Activated CD4-positive, alpha-beta T cell treated with anti-CD3 and anti-CD28 coated beads, Interleukin-2, Interleukin-6, amounts not matched to agents 100 ng/mL and 50 ng/mL, durations not matched to agents 16 hours and 8 hours (primary cell): Measurements from ENCODE around the gene PCDHGB3.
A peak's percentile ranks its signal among the peaks of the same experiment; 100 is the strongest.
"Not testable (repeated sequence)": the region's sequence is repeated elsewhere in the genome, so short reads cannot be mapped to it uniquely, and the experiment has no call there.

Experiments used
- DNase-seq: peaks from one replicate; pipeline ENCODE4 v3.0.0-alpha.2; 2020

The PCDHGB3 gene

DNA sequence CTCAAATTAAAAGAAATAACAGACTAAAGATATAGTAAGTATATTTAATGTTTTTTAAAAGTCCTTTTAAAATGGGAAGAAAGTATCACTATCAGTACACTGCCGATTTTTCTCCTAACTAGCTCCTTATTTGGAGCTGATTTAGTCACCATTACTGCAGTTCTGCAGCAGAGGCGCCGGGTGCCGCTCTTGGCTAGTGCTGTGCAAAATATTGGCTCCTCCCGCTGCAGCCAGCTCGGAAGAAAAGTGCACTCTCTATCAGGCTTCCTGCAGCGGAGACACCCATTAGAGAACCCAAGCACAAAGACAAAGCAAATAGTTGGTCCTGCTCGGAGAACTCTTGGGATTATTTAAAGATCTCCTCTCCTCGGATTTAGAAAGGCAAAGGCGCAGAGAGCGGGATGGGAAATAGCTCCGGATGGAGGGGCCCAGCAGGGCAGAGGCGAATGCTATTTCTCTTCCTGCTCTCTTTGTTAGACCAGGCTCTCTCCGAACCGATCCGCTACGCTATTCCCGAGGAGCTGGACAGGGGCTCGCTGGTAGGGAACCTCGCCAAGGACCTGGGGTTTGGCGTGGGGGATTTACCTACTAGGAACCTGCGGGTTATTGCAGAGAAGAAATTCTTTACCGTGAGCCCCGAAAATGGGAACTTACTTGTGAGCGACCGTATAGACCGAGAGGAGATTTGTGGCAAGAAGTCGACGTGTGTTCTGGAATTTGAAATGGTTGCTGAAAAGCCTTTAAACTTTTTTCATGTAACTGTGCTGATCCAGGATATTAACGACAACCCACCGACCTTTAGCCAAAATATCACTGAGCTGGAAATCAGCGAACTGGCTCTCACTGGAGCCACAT is at the start of gene PCDHGB3:
Gene PCDHGB3, plus strand, starts transcription at position 249 of the 855 bp plus-strand sequence. Its CDS starts 153 bp downstream, at position 402.
- DNase-seq: peak; percentile 47

DNA sequence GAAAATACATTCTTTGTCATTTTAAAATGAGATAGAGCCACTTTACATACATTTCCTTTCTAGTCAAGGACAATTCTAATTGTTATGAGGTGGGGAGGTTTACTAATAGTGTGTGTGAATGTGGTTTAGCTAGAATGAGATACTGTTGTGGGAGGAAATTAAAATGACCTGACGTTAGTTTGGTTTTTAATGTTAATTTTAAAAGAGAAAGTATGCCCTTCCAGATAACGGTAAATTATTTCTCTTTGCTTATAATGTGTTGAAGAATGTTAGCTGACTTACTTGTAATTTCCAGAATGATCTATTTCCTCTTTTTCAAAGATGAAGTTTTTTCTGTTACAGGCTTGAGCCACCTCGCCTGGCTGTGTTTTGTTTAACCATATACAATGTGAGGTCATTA is 47.8 kb upstream of the PCDHGB3 start:
- no peak for DNase-seq

DNA sequence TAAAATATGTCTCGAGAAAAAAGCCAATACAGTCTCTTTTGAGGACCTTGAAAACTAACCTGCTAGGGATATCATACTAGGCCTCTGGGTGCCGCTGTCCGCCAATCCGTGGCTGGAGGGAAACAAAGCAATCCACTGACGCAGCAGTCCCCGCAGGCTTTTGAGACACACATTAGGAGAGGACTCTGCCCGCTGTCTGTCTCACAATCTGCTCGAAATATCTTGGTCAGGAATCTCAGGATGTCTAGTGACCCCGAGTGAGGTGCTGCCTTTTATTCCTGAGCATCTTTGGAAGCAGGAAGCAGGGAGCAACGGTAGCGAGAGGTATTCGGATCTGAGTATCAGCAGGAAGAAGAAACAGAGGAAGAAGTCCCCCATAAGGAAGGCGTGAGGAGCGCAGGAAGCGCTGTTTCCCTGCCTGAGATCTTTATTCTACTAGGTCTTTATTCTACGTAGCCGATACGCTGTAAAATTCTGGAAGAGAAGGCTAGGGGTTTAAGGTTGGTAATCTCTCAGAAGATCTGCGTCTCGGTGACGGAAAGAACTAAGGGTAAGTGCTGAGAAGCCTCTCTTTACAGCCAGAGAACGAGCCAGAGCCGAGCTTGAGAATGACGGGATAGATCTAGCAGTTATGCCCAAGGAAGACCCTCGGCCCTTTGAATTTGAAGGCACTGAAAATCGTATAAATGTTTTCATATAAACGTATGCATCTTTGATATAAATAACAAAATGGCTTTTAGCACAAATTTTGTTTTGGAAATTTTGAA is 43.8 kb upstream of the PCDHGB3 start:
- peak; percentile 62 for DNase-seq

DNA sequence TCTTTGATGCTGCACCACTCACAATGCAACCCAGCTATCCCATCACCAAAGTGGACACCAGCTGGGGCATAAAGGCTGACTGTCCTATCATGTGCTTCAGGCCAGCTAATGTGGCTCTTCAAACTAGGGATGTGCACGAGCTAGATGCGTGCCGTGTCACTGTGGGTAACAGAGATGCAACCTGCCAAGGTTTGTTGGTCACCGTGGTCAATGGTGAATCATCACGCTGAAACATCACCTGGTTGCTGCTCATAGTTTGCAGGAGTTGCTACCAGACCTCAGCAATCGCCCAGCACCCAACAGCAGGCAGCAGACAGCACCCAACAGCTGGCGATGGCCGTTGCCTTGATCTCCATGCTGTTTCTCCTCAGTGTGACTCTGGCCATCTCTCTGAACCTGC is 41.8 kb upstream of the PCDHGB3 start:
- no peak for DNase-seq

DNA sequence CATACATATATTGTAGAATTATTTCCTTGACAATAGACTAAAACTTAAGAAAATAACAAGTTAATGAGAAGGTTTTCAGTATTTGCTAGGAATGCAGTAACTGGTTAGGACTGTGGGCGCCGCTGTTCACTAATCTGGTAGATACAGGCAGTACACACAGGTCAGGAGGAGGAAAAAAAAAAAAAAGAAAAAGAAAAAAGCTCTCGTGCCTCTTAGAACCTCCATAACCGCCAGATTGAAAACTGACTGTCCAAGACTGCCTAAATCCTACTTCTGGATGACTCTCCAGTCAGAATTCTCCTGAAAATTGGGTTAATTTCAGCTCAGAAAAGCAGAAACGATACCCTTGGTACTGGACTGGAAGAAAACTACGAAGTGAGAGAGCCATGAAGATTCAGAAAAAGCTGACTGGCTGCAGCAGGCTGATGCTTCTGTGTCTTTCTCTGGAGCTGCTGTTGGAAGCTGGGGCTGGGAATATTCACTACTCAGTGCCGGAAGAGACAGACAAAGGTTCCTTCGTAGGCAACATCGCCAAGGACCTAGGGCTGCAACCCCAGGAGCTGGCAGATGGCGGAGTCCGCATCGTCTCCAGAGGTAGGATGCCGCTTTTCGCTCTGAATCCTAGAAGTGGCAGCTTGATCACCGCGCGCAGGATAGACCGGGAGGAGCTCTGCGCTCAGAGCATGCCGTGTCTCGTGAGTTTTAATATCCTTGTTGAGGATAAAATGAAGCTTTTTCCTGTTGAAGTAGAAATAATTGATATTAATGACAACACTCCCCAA is 39.6 kb upstream of the PCDHGB3 start, which contains the start of gene PCDHGA1:
Gene PCDHGA1, plus strand, starts transcription at position 216 of the 782 bp plus-strand sequence.
- DNase-seq: peak; percentile 20

DNA sequence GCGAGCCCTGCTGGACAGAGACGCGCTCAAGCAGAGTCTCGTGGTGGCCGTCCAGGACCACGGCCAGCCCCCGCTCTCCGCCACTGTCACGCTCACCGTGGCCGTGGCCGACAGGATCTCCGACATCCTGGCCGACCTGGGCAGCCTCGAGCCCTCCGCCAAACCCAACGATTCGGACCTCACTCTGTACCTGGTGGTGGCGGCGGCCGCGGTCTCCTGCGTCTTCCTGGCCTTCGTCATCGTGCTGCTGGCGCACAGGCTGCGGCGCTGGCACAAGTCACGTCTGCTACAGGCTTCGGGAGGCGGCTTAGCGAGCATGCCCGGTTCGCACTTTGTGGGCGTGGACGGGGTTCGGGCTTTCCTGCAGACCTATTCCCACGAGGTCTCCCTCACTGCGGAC is 37.5 kb upstream of the PCDHGB3 start:
- not testable (repeated sequence) for DNase-seq

DNA sequence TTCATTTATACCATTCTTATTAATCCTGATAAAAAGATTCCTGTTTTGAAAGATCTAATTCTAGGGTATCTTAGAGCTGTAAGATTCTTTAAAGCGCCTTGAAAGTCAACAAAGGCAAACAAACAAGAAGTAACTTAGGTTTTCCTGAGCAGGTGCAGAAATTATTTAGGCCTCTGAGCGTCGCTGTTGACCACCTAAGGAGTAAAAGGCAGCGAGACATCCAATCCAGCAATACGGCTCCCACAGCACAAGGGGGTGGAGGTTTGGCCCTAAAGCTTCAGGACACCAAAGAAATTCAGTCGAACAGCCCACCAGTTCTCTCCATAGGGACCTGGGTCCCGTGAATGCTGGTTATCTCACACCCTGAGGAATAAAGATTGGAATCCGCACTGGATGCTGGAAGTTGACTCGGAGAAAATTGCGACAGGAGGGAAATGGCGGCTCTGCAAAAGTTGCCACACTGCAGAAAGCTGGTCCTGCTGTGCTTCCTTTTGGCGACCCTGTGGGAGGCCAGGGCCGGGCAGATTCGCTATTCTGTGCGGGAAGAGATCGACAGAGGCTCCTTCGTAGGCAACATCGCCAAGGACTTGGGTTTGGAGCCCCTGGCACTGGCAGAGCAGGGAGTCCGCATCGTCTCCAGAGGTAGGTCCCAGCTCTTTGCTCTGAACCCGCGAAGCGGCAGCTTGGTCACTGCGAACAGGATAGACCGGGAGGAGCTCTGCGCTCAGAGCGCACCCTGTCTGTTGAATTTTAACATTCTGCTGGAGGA is 31.3 kb upstream of the PCDHGB3 start, which contains the start of gene PCDHGA2:
Gene PCDHGA2, plus strand, starts transcription at position 223 of the 769 bp plus-strand sequence.
- peak; percentile 9 for DNase-seq

DNA sequence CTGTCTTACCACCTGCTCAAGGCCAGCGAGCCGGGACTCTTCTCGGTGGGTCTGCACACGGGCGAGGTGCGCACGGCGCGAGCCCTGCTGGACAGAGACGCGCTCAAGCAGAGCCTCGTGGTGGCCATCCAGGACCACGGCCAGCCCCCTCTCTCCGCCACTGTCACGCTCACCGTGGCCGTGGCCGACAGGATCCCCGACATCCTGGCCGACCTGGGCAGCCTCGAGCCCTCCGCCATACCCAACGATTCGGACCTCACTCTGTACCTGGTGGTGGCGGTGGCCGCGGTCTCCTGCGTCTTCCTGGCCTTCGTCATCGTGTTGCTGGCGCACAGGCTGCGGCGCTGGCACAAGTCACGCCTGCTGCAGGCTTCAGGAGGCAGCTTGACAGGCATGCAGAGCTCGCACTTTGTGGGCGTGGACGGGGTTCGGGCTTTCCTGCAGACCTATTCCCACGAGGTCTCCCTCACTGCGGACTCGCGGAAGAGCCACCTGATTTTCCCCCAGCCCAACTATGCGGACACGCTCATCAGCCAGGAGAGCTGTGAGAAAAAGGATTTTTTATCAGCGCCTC is 29.2 kb upstream of the PCDHGB3 start:
- not testable (repeated sequence) for DNase-seq

DNA sequence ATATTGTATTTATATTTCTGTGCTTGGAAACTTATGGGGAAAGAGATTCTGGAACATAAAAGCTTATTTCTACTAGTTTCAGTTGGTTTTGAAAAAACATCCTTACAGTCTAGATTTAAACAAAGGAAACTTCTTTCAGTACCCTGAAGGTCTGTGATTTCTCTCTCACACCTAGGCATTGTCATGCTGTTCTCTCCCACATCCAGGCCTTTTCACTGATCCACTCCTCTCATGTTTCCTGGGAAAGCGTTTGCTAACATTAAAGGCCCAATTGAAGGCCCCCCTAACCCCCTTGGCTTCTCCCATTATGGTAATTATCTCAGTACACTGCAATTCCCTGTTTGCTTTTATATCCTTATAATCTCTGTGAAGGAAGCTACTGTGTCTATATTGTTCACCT is 27.3 kb upstream of the PCDHGB3 start:
- no peak for DNase-seq

DNA sequence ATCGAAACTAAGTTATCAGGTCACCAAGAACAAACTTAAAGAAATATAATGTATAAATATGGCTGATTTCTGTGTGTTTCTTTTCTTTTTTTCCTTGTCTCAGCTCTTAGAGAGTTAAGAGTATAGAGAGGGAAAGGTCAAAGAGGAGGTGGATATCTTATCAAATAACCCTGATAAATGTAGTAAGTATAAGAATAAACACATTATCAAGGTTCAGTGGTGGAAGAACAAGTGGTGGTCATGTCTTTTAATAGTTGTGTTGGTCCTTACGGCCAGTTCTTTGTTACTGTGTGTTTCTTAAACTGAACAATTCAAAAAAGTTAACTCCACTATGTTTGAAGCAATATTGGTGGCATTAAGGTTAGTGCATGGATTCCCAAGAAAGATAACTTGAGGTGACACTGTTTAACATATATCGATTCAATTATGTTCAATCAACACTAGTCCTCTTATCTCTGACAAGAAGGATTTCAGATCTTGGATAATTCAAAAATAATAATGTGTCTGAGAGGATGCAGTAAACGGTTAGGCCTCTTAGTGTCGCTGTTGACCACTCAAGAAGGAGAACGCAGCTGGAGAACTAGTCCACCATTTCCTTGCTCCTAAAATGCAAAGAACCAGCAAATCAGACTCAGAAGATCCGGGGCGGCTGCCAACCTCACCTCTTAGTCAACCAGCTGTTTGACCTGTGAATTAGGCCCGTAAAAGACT is 26.6 kb upstream of the PCDHGB3 start, which contains the start of gene PCDHGA3:
Gene PCDHGA3, plus strand, starts transcription at position 588 of the 711 bp plus-strand sequence. CDS start 205 bp downstream, outside the sequence.
- DNase-seq: peak; percentile 30

DNA sequence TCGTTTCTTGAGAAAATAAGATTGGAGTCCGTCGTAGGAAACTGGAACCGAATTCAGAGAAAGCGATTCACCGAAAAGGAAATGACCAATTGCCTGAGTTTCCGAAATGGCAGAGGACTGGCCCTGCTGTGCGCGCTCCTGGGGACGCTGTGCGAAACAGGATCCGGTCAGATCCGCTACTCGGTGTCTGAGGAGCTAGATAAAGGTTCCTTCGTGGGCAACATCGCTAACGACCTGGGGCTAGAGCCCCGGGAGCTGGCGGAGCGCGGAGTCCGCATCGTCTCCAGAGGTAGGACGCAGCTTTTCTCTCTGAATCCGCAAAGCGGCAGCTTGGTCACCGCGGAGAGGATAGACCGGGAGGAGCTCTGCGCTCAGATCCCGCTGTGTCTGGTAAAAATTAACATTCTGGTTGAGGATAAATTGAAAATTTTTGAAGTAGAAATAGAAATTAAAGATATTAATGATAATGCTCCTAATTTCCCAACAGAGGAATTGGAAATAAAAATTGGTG is 26.0 kb upstream of the PCDHGB3 start:
- DNase-seq: no peak

DNA sequence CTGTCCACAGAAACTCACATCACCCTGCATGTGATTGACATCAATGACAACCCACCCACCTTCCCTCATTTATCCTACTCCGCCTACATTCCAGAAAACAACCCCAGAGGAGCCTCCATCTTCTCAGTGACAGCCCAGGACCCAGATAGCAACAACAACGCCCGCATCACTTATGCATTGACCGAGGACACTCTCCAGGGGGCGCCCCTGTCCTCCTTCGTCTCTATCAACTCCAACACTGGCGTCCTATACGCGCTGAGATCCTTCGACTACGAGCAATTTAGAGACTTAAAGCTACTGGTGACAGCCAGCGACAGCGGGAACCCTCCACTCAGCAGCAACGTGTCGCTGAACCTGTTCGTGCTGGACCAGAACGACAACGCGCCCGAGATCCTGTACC is 24.7 kb upstream of the PCDHGB3 start:
- DNase-seq: no peak

DNA sequence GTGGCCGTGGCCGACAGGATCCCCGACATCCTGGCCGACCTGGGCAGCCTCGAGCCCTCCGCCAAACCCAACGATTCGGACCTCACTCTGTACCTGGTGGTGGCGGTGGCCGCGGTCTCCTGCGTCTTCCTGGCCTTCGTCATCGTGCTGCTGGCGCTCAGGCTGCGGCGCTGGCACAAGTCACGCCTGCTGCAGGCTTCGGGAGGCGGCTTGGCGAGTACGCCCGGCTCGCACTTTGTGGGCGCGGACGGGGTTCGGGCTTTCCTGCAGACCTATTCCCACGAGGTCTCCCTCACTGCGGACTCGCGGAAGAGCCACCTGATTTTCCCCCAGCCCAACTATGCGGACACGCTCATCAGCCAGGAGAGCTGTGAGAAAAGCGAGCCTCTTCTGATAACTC is 24.0 kb upstream of the PCDHGB3 start:
- DNase-seq: not testable (repeated sequence)

DNA sequence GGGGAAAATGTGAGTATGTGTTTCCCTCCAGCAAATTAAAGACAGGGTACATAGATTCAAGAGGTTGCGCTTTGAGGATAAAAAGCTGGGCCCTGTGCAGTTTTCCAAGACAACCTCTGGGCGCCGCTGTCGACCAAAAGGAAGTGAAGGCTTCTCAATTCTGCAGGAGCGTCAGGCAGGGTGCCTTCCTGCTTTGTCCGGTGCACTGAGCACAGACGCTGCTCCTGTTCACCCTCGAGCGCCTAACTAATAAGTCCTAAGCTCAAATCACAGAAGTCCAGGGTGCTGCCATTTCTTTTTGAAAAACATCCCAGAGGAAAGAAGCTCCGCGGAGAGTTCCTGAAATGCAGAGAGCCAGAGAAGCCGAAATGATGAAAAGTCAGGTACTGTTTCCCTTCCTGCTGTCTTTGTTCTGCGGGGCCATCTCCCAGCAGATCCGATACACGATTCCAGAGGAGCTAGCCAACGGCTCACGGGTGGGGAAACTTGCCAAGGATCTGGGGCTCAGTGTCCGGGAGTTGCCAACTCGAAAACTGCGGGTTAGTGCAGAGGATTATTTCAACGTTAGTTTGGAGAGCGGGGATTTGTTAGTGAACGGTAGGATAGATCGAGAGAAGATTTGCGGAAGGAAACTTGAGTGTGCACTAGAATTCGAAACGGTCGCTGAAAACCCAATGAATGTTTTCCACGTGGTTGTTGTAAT is 20.0 kb upstream of the PCDHGB3 start, which contains the start of gene PCDHGB1:
Gene PCDHGB1, plus strand, starts transcription at position 183 of the 703 bp plus-strand sequence. Its CDS starts 162 bp downstream, at position 345.
- peak; percentile 35 for DNase-seq

DNA sequence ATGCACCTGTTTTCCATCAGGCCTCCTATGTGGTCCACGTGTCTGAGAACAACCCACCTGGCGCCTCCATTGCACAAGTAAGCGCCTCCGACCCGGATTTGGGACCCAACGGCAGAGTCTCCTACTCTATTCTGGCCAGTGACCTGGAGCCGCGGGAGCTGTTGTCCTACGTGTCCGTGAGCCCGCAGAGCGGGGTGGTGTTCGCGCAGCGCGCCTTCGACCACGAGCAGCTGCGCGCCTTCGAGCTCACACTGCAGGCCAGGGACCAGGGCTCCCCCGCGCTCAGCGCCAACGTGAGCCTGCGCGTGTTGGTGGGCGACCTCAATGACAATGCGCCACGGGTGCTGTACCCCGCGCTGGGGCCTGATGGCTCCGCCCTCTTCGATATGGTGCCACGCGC is 18.5 kb upstream of the PCDHGB3 start:
- DNase-seq: no peak

DNA sequence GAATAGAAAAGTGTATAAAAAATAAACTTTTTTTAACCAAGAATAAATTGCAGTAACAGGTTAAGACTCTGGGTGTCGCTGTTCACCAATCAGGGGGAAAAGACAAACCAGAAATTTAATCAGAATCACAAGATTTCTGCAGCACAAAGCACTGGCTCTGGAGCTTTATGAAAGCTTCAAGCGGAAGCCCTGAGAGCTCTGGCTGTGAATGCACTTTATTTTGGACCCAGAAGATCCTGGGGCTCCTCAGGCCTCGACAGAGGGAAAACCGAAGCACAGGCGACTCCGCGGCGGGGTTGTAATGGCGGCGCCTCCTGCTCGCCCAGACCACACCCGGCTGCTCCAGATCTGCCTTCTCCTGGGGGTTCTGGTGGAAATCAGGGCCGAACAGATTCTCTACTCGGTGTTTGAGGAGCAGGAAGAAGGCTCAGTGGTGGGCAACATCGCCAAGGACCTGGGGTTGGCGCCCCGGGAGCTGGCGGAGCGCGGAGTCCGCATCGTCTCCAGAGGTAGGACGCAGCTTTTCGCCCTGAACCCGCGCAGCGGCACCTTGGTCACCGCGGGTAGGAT is 15.1 kb upstream of the PCDHGB3 start, which contains the start of gene PCDHGA4:
Gene PCDHGA4, plus strand, starts transcription at position 122 of the 570 bp plus-strand sequence. Its CDS starts 87 bp downstream, at position 209.
- no peak for DNase-seq

DNA sequence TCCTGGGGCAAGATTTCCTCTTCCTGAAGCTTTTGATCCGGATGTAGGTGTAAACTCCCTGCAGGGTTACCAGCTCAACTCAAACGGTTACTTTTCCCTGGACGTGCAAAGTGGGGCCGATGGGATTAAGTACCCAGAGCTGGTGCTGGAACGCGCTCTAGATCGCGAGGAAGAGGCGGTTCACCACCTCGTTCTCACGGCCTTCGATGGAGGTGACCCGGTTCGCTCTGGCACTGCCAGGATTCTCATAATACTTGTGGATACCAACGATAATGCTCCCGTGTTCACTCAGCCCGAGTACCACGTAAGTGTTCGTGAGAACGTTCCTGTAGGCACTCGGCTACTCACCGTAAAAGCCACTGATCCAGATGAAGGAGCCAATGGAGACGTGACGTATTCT is 14.4 kb upstream of the PCDHGB3 start:
- no peak for DNase-seq

DNA sequence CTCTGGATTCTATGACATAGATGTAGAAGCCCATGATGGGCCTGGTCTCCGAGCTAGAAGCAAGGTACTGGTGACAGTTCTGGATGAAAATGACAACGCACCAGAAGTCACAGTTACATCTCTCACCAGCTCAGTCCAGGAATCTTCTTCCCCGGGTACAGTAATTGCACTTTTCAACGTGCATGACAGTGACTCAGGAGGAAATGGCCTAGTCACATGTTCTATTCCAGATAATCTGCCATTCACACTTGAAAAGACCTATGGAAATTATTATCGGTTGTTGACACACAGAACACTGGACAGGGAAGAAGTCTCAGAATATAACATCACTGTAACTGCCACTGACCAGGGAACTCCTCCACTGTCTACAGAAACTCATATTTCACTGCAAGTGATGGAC is 13.9 kb upstream of the PCDHGB3 start:
- no peak for DNase-seq

DNA sequence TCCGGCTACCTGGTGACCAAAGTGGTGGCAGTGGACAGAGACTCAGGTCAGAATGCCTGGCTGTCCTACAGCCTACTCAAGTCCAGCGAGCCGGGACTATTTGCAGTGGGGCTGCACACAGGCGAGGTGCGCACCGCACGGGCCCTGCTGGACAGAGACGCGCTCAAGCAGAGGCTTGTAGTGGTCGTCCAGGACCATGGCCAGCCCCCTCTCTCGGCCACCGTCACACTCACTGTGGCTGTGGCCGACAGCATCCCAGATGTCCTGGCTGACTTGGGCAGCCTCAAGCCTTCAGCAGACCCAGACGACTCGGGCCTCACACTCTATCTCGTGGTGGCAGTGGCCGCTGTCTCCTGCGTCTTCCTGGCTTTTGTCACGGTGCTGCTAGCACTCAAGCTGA is 13.1 kb upstream of the PCDHGB3 start:
- DNase-seq: no peak
